ENCODE results near the gene TMTC2. TPM values are rescaled to one million over a fixed set of nuclear protein-coding genes. Genes with fewer than 3 reads are reported as not detected.
"Not testable (repeated sequence)": the region's sequence is repeated elsewhere in the genome, so short reads cannot be mapped to it uniquely, and the experiment has no call there.

TMTC2 gene
- total RNA-seq, 1 donor from 2014 or later, result 7.6 TPM

DNA sequence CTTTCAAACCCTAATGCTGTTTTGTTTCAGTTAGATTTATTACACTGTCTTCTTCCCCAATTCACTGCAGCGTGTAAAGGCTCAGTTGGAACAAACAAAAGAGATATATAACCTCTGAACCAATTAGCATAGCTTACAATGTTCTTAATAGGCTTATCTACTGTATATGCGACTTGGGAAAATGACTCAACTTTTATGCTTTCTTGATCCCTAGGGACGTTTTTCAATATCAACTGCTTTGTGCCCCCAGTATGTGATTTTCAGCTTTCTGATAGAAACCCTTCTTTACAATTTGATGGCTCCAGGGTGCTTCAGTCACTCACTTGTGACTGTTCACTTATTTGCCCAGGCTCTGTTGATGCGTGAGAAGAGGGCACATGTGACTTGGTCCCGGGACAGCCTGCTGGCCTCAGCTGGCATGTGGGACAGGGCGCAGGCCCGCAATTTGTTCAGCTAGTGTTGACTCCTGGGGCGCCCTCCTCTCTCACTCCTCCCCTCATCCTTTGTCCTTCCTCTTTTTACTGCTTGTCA is 107.1 kb downstream of the TMTC2 start:
- TF ChIP-seq CTCF (IDR thresholded peaks at IDR 0.05; ENCODE audit: insufficient read depth, low read length, poor library complexity, severe bottlenecking), result no peak
- no peak for DNase-seq (ENCODE audit: low read depth)

DNA sequence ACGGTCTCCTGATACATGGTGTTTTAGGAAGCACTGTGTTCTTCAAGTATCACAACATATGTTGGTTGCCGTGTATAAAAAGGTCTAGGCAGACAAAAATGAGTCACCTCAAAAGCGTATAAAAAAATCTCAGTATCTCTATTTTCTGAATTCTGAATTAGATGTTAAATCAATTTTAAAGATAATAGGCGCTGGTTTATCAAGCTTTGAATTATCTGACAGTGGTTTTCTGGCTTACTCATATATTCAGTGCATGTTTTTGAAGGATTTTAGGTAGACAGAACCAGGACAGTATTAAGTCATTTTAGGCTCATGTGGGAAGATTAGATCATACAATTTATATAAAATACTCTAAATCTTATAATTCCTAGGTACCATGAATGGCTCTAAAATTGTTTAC is 110.8 kb downstream of the TMTC2 start:
- Histone ChIP-seq H3K36me3 (ENCODE audit: control insufficient read depth, insufficient read depth, low read length) (no peaks in the 10 kb centered on the region), H3K4me3 (ENCODE audit: low read depth, low read length) (no peak overlapping the region), H3K27me3 (ENCODE audit: control insufficient read depth, insufficient read depth, low read length) (no peaks in the 10 kb centered on the region)
- no peak for DNase-seq (ENCODE audit: low read depth)
- no peak for TF ChIP-seq CTCF (IDR thresholded peaks at IDR 0.05; ENCODE audit: insufficient read depth, low read length, poor library complexity, severe bottlenecking)

More for the DNA sequence above, 107.1 kb downstream of the TMTC2 start:
- Histone ChIP-seq H3K4me3 (ENCODE audit: low read depth, low read length) (no peak overlapping the region), H3K27me3 (ENCODE audit: control insufficient read depth, insufficient read depth, low read length) (no peaks in the 10 kb centered on the region), H3K36me3 (ENCODE audit: control insufficient read depth, insufficient read depth, low read length) (no peaks in the 10 kb centered on the region)

DNA sequence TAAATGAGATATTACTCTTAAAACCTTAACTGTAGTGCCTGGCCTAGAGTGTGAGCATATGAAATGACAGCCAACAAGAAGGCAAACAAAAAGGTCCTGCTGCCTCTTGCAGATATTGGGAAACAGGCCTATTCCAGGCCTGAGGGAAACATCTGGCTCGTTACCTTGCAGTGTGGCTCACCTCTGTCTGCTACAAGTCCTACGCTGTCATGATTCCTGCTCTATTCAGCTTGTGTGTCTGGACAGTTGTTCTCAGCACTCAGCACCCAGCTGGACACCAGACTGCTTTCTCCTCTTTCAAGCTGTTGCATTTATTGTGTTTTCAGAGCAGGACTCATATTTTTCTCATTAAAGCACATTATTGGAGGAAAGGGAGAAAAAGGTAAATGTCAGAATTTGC is 113.5 kb downstream of the TMTC2 start:
- DNase-seq (ENCODE audit: low read depth), result no peak
- Histone ChIP-seq H3K4me3 (ENCODE audit: low read depth, low read length) (no peak overlapping the region), H3K36me3 (ENCODE audit: control insufficient read depth, insufficient read depth, low read length) (no peaks in the 10 kb centered on the region), H3K27me3 (ENCODE audit: control insufficient read depth, insufficient read depth, low read length) (no peaks in the 10 kb centered on the region)
- no peak for TF ChIP-seq CTCF (IDR thresholded peaks at IDR 0.05; ENCODE audit: insufficient read depth, low read length, poor library complexity, severe bottlenecking)

- no peak for TF ChIP-seq CTCF (IDR thresholded peaks at IDR 0.05; ENCODE audit: insufficient read depth, low read length, poor library complexity, severe bottlenecking)
- no peaks in the 10 kb centered on the region for H3K27me3 ChIP-seq (ENCODE audit: control insufficient read depth, insufficient read depth, low read length)
- no peak for DNase-seq (ENCODE audit: low read depth)
- H3K36me3 ChIP-seq (ENCODE audit: control insufficient read depth, insufficient read depth, low read length), result no peaks in the 10 kb centered on the region
- H3K4me3 ChIP-seq (ENCODE audit: low read depth, low read length), result no peak overlapping the region
Observed at GRCh38 chr12:82801951-82802610, 115.4 kb downstream of the TMTC2 start.

GRCh38 chr12:82803201-82803600 is 116.5 kb downstream of the TMTC2 start:
- Histone ChIP-seq H3K36me3 (ENCODE audit: control insufficient read depth, insufficient read depth, low read length) (no peaks in the 10 kb centered on the region), H3K4me3 (ENCODE audit: low read depth, low read length) (no peak overlapping the region), H3K27me3 (ENCODE audit: control insufficient read depth, insufficient read depth, low read length) (no peaks in the 10 kb centered on the region)
- TF ChIP-seq CTCF (IDR thresholded peaks at IDR 0.05; ENCODE audit: insufficient read depth, low read length, poor library complexity, severe bottlenecking), result no peak
- no peak for DNase-seq (ENCODE audit: low read depth)

DNA sequence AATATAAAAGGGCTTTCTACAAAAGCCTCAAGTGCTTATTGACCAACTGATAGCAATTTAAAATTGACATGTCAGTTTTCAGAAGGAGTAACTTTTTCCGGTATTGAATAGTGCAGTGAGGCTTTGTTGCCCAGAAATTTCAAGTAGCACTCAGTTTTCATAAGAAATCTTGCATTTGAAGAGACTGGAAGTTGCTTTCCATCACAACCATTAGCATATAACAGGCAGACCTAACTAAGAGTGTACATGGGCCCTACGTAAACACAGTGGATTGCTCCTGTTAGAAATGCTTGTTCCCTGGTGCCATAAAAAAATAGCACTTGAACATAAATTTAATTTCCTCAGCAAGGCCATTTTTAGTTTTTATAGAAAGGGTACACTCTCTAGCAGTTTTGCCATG is 117.9 kb downstream of the TMTC2 start:
- Histone ChIP-seq H3K36me3 (ENCODE audit: control insufficient read depth, insufficient read depth, low read length) (no peaks in the 10 kb centered on the region), H3K27me3 (ENCODE audit: control insufficient read depth, insufficient read depth, low read length) (no peaks in the 10 kb centered on the region), H3K4me3 (ENCODE audit: low read depth, low read length) (no peak overlapping the region)
- no peak for TF ChIP-seq CTCF (IDR thresholded peaks at IDR 0.05; ENCODE audit: insufficient read depth, low read length, poor library complexity, severe bottlenecking)
- no peak for DNase-seq (ENCODE audit: low read depth)

DNA sequence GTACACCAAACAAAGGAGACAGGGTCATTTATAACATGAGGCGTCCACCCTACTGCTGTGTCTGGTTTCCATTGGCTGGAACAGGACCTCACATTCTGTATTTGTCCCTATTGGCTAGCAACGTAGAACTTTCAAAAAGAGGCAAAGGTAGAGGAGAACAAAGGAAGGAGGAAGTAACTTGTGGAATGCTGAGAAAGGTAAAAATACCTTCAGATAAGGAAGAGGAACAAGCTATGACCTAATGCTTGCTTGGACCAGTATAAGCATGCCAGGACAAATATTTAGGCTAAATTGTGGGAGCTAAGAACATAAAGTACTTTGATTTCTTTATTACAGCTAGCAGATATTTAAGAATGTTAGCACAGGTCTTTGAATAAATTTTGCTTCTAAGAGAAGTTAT is 118.3 kb downstream of the TMTC2 start:
- not testable (repeated sequence) for DNase-seq (ENCODE audit: low read depth); H3K36me3 ChIP-seq (ENCODE audit: control insufficient read depth, insufficient read depth, low read length); H3K4me3 ChIP-seq (ENCODE audit: low read depth, low read length); H3K27me3 ChIP-seq (ENCODE audit: control insufficient read depth, insufficient read depth, low read length)

All from kidney epithelial cell (primary cell).